ENCODE measurements around the gene SNX13.

DNA sequence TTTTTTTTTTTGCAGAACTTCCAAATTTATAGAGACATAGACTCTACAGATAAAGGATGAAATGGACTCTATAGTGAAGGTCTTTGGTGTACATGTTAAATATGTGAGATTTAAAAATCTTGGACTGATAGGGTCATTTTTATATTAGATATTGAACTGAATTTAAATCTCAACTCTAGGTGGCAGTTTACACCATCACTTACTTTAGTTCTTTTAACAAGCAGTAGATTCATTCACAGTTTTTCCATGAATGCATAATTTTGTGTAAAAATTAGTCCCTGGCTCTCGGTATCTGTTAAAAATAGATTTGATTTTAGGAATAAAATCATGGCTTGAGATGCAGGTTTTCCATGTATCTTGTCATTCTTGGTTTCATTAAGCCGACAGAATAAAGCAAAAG lies 31.1 kb upstream of the SNX13 start:
- TF ChIP-seq FOXP2 (optimal IDR thresholded peaks at IDR 0.05; ENCODE audit: control extremely low read depth, extremely low read length, insufficient read depth) = no peak
- TF ChIP-seq POLR2AphosphoS5 (IDR thresholded peaks at IDR 0.05; ENCODE audit: borderline replicate concordance, low read depth, low read length) = no peak
